ENCODE measurements around the gene NSD1.

NSD1 gene

GRCh38 chr5:177265395-177265794 is 131.8 kb downstream of the NSD1 start:
- no peaks in the 10 kb centered on the region for H3K4me1 ChIP-seq (ENCODE audit: control insufficient read depth, insufficient read depth, low read length)
- no peak overlapping the region for H3K27ac ChIP-seq (ENCODE audit: low read depth, low read length)
- no peak overlapping the region for H3K9ac ChIP-seq (ENCODE audit: low read length)
- no peak overlapping the region for H3K4me3 ChIP-seq (ENCODE audit: low read depth, low read length)
- peaks cover 95% of the 10 kb centered on the region for H3K36me3 ChIP-seq (ENCODE audit: control insufficient read depth, insufficient read depth, low read length)
- no peaks in the 10 kb centered on the region for H3K9me3 ChIP-seq (ENCODE audit: control insufficient read depth, insufficient read depth, low read depth, low read length)
- H3K27me3 ChIP-seq (ENCODE audit: control insufficient read depth, insufficient read depth, low read length) = no peaks in the 10 kb centered on the region

- Histone ChIP-seq H3K4me3 (ENCODE audit: low read depth, low read length) (no peak overlapping the region), H3K36me3 (ENCODE audit: control insufficient read depth, insufficient read depth, low read length) (peaks cover 95% of the 10 kb centered on the region), H3K9me3 (ENCODE audit: control insufficient read depth, insufficient read depth, low read depth, low read length) (no peaks in the 10 kb centered on the region), H3K4me1 (ENCODE audit: control insufficient read depth, insufficient read depth, low read length) (no peaks in the 10 kb centered on the region), H3K27ac (ENCODE audit: low read depth, low read length) (no peak overlapping the region), H3K27me3 (ENCODE audit: control insufficient read depth, insufficient read depth, low read length) (no peaks in the 10 kb centered on the region), H3K9ac (ENCODE audit: low read length) (no peak overlapping the region)
Observed at GRCh38 chr5:177269232-177269895, 135.8 kb downstream of the NSD1 start.

GRCh38 chr5:177269976-177270375 is 136.4 kb downstream of the NSD1 start:
- Histone ChIP-seq H3K4me1 (ENCODE audit: control insufficient read depth, insufficient read depth, low read length) (no peaks in the 10 kb centered on the region), H3K27ac (ENCODE audit: low read depth, low read length) (no peak overlapping the region), H3K36me3 (ENCODE audit: control insufficient read depth, insufficient read depth, low read length) (peaks cover 95% of the 10 kb centered on the region), H3K27me3 (ENCODE audit: control insufficient read depth, insufficient read depth, low read length) (no peaks in the 10 kb centered on the region), H3K9me3 (ENCODE audit: control insufficient read depth, insufficient read depth, low read depth, low read length) (no peaks in the 10 kb centered on the region), H3K4me3 (ENCODE audit: low read depth, low read length) (no peak overlapping the region), H3K9ac (ENCODE audit: low read length) (no peak overlapping the region)

- H3K36me3 ChIP-seq (ENCODE audit: control insufficient read depth, insufficient read depth, low read length) = peaks cover 95% of the 10 kb centered on the region
- H3K27me3 ChIP-seq (ENCODE audit: control insufficient read depth, insufficient read depth, low read length) = no peaks in the 10 kb centered on the region
Observed at GRCh38 chr5:177270653-177271052, 137.1 kb downstream of the NSD1 start.

GRCh38 chr5:177271113-177271512 is 137.5 kb downstream of the NSD1 start:
- Histone ChIP-seq H3K9me3 (ENCODE audit: control insufficient read depth, insufficient read depth, low read depth, low read length) (no peaks in the 10 kb centered on the region), H3K4me3 (ENCODE audit: low read depth, low read length) (no peak overlapping the region), H3K4me1 (ENCODE audit: control insufficient read depth, insufficient read depth, low read length) (no peaks in the 10 kb centered on the region), H3K27me3 (ENCODE audit: control insufficient read depth, insufficient read depth, low read length) (no peaks in the 10 kb centered on the region), H3K36me3 (ENCODE audit: control insufficient read depth, insufficient read depth, low read length) (peaks cover 95% of the 10 kb centered on the region), H3K27ac (ENCODE audit: low read depth, low read length) (no peak overlapping the region), H3K9ac (ENCODE audit: low read length) (no peak overlapping the region)

More at GRCh38 chr5:177270653-177271052, 137.1 kb downstream of the NSD1 start:
- Histone ChIP-seq H3K9me3 (ENCODE audit: control insufficient read depth, insufficient read depth, low read depth, low read length) (no peaks in the 10 kb centered on the region), H3K9ac (ENCODE audit: low read length) (no peak overlapping the region), H3K4me3 (ENCODE audit: low read depth, low read length) (no peak overlapping the region), H3K27ac (ENCODE audit: low read depth, low read length) (no peak overlapping the region), H3K4me1 (ENCODE audit: control insufficient read depth, insufficient read depth, low read length) (no peaks in the 10 kb centered on the region)

- no peaks in the 10 kb centered on the region for H3K9me3 ChIP-seq (ENCODE audit: control insufficient read depth, insufficient read depth, low read depth, low read length)
- no peaks in the 10 kb centered on the region for H3K4me1 ChIP-seq (ENCODE audit: control insufficient read depth, insufficient read depth, low read length)
- peaks cover 90% of the 10 kb centered on the region for H3K36me3 ChIP-seq (ENCODE audit: control insufficient read depth, insufficient read depth, low read length)
- H3K9ac ChIP-seq (ENCODE audit: low read length) = no peak overlapping the region
- no peak overlapping the region for H3K4me3 ChIP-seq (ENCODE audit: low read depth, low read length)
- no peak overlapping the region for H3K27ac ChIP-seq (ENCODE audit: low read depth, low read length)
- no peaks in the 10 kb centered on the region for H3K27me3 ChIP-seq (ENCODE audit: control insufficient read depth, insufficient read depth, low read length)
Observed at GRCh38 chr5:177275883-177276282, 142.3 kb downstream of the NSD1 start.

- no peak overlapping the region for H3K27ac ChIP-seq (ENCODE audit: low read depth, low read length)
- H3K36me3 ChIP-seq (ENCODE audit: control insufficient read depth, insufficient read depth, low read length) = peaks cover 90% of the 10 kb centered on the region
- no peaks in the 10 kb centered on the region for H3K27me3 ChIP-seq (ENCODE audit: control insufficient read depth, insufficient read depth, low read length)
- no peaks in the 10 kb centered on the region for H3K9me3 ChIP-seq (ENCODE audit: control insufficient read depth, insufficient read depth, low read depth, low read length)
- no peaks in the 10 kb centered on the region for H3K4me1 ChIP-seq (ENCODE audit: control insufficient read depth, insufficient read depth, low read length)
- no peak overlapping the region for H3K9ac ChIP-seq (ENCODE audit: low read length)
- no peak overlapping the region for H3K4me3 ChIP-seq (ENCODE audit: low read depth, low read length)
Observed at GRCh38 chr5:177276886-177277285, 143.3 kb downstream of the NSD1 start.

GRCh38 chr5:177288191-177288590 is 154.6 kb downstream of the NSD1 start:
- Histone ChIP-seq H3K27ac (ENCODE audit: low read depth, low read length) (no peak overlapping the region), H3K27me3 (ENCODE audit: control insufficient read depth, insufficient read depth, low read length) (no peaks in the 10 kb centered on the region), H3K4me3 (ENCODE audit: low read depth, low read length) (no peak overlapping the region), H3K4me1 (ENCODE audit: control insufficient read depth, insufficient read depth, low read length) (no peaks in the 10 kb centered on the region), H3K36me3 (ENCODE audit: control insufficient read depth, insufficient read depth, low read length) (peaks cover 88% of the 10 kb centered on the region), H3K9ac (ENCODE audit: low read length) (no peak overlapping the region), H3K9me3 (ENCODE audit: control insufficient read depth, insufficient read depth, low read depth, low read length) (no peaks in the 10 kb centered on the region)

- no peaks in the 10 kb centered on the region for H3K4me1 ChIP-seq (ENCODE audit: control insufficient read depth, insufficient read depth, low read length)
- H3K36me3 ChIP-seq (ENCODE audit: control insufficient read depth, insufficient read depth, low read length) = peaks cover 91% of the 10 kb centered on the region
- no peaks in the 10 kb centered on the region for H3K9me3 ChIP-seq (ENCODE audit: control insufficient read depth, insufficient read depth, low read depth, low read length)
- H3K4me3 ChIP-seq (ENCODE audit: low read depth, low read length) = no peak overlapping the region
- H3K27me3 ChIP-seq (ENCODE audit: control insufficient read depth, insufficient read depth, low read length) = no peaks in the 10 kb centered on the region
- no peak overlapping the region for H3K27ac ChIP-seq (ENCODE audit: low read depth, low read length)
- H3K9ac ChIP-seq (ENCODE audit: low read length) = no peak overlapping the region
Observed at GRCh38 chr5:177290816-177291596, 157.4 kb downstream of the NSD1 start.

GRCh38 chr5:177291735-177292134 is 158.2 kb downstream of the NSD1 start:
- Histone ChIP-seq H3K4me3 (ENCODE audit: low read depth, low read length) (no peak overlapping the region), H3K27me3 (ENCODE audit: control insufficient read depth, insufficient read depth, low read length) (no peaks in the 10 kb centered on the region), H3K27ac (ENCODE audit: low read depth, low read length) (no peak overlapping the region), H3K9me3 (ENCODE audit: control insufficient read depth, insufficient read depth, low read depth, low read length) (no peaks in the 10 kb centered on the region), H3K9ac (ENCODE audit: low read length) (no peak overlapping the region), H3K4me1 (ENCODE audit: control insufficient read depth, insufficient read depth, low read length) (no peaks in the 10 kb centered on the region), H3K36me3 (ENCODE audit: control insufficient read depth, insufficient read depth, low read length) (peaks cover 91% of the 10 kb centered on the region)

- H3K4me3 ChIP-seq (ENCODE audit: low read depth, low read length) = no peak overlapping the region
- peaks cover 8% of the 10 kb centered on the region for H3K4me1 ChIP-seq (ENCODE audit: control insufficient read depth, insufficient read depth, low read length)
- H3K27ac ChIP-seq (ENCODE audit: low read depth, low read length) = no peak overlapping the region
- H3K27me3 ChIP-seq (ENCODE audit: control insufficient read depth, insufficient read depth, low read length) = no peaks in the 10 kb centered on the region
- peaks cover 83% of the 10 kb centered on the region for H3K36me3 ChIP-seq (ENCODE audit: control insufficient read depth, insufficient read depth, low read length)
- H3K9ac ChIP-seq (ENCODE audit: low read length) = no peak overlapping the region
- no peaks in the 10 kb centered on the region for H3K9me3 ChIP-seq (ENCODE audit: control insufficient read depth, insufficient read depth, low read depth, low read length)
Observed at GRCh38 chr5:177293819-177294581, 160.4 kb downstream of the NSD1 start.

All from HUES6 (cell line).